Mesodermal cell (in vitro differentiated cells): ENCODE results near the gene CTDSPL.
A peak's percentile ranks its signal among the peaks of the same experiment; 100 is the strongest.

Source experiments
- H3K27ac ChIP-seq: 2 replicates; pipeline ENCODE4 v1.7.0; 2013; ENCODE audit warnings: mild to moderate bottlenecking, low read depth, low read length, moderate library complexity; ENCODE audit not compliant: severe bottlenecking
- H3K36me3 ChIP-seq: 2 replicates; pipeline ENCODE4 v1.7.1; 2013; ENCODE audit warnings: mild to moderate bottlenecking, low read length, moderate library complexity; ENCODE audit not compliant: control insufficient read depth, insufficient read depth
- H3K4me1 ChIP-seq: one replicate; pipeline ENCODE4 v1.7.1; 2013; ENCODE audit warnings: mild to moderate bottlenecking, low read length; ENCODE audit not compliant: insufficient read depth, control insufficient read depth, poor library complexity, severe bottlenecking
- H3K4me3 ChIP-seq: 2 replicates; pipeline ENCODE4 v1.7.0; 2013; ENCODE audit warnings: low read length, control low read depth, mild to moderate bottlenecking; ENCODE audit not compliant: insufficient read depth, poor library complexity, severe bottlenecking; ENCODE audit errors: extremely low read depth
- H3K9me3 ChIP-seq: 2 replicates; pipeline ENCODE4 v1.7.1; 2013; ENCODE audit warnings: mild to moderate bottlenecking, low read length, moderate library complexity; ENCODE audit not compliant: control insufficient read depth
- WGBS, 2 experiments: methylation state at CpG; one replicate each; pipeline ENCODE4 v1.1.5; 2013; ENCODE audit warnings: missing lambda C conversion rate in 2 of 2; ENCODE audit not compliant: insufficient coverage in 2 of 2; 5-methylcytosine and 5-hydroxymethylcytosine counted together

The CTDSPL gene

DNA sequence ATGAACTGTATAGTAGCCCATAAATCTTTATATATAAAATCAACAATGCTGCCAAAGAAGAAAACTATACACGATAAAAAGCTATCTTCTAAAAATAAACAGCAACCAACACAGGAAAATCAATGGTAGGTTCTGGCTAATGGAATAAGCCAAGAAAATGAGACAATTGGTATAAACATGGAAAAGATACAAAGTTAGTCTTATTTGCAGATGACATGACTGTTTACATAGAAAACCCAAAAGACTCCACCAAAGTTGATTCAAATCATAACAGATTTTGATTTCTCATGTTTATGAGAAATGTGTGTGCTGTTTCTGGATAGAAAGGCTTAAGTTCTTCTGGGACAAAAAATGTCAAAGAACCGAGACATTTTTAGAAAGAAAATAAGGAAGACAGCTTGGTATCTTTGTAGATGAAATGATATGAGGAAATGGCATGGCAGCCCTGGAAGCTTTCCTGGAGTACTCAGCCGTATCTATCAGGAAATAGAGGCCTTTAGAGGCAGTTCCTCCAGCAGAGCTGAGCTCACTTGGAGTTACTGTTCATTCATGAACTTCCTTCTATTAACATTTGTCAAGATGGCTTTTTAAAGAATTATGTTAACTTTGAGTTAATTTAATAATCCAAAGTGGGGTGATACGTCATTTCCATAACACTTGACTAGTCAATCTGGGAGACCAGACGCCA, 92.2 kb downstream of the CTDSPL start:
- H3K36me3 ChIP-seq: peaks cover 60% of the 10 kb centered on the region
- 86 to 96% methylated on average over 4 of the region's 5 CpGs for WGBS, 2 experiments
- H3K4me3 ChIP-seq: no peak overlapping the region
- H3K4me1 ChIP-seq: peaks cover 7% of the 10 kb centered on the region
- no peak overlapping the region for H3K27ac ChIP-seq
- H3K9me3 ChIP-seq: peaks cover 6% of the 10 kb centered on the region

DNA sequence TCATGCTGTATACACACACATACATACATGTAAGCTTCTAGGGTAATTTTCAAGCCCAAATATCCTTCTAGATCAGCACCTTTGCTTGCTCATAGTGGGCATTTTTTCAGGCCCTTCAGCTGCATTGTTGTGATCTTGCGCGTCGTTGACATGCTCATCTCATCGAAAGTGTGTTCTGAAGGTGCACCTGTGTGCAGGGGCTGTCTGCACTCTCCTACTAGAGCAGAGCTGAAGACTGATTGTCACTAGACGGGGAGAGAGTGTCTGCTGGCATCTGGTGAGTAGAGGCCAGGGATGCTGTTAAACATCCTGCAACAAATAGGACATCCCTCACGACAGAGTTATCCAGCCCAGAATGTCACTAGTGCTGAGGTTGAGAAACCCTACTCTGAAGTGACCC, 93.2 kb downstream of the CTDSPL start:
- Histone ChIP-seq H3K36me3 (peaks cover 61% of the 10 kb centered on the region), H3K4me1 (peaks cover 7% of the 10 kb centered on the region), H3K4me3 (no peak overlapping the region), H3K27ac (no peak overlapping the region), H3K9me3 (peaks cover 6% of the 10 kb centered on the region)
- 98 to 99% methylated on average over 6 of the region's 6 CpGs for WGBS, 2 experiments

DNA sequence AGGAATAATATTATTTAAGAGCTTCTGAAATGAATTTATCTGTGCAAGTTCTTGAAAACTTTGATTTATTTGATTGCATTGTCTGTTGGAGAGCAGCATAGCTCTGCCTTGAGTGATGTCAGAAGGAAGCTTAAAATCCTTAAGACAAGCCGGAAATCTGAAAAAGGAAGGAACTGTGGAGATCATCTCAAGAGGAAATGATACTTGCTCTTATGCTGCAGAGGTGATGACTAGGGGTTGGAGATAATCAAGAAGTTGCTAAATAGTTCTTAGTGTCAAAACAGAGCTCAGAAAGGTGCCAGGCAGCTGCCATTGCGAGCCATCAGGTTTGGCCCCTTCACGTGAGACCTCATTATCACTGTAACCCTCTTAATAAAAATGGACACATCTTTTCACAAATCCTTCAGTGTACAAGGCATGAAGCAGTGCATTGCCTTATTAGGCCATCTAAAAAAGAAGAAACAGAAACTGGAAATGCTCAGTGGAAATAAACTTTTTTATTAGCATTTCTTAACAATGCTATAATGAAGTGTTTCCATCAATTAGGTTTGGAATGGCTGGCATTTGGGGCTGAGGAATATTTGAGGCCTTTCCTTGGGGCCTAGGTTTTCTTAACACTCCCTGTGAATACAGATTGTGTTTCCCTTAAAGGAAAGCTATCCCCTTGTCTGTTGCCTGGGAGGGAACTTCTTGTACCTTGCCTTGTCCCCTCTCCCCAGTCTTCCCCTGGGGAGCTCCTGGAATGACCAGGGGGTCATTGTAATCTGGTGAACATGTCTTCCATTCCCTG, 94.4 kb downstream of the CTDSPL start:
- H3K36me3 ChIP-seq: peaks cover 54% of the 10 kb centered on the region
- no peak overlapping the region for H3K27ac ChIP-seq
- peaks cover 6% of the 10 kb centered on the region for H3K9me3 ChIP-seq
- 75 to 78% methylated on average over 3 of the region's 3 CpGs for whole genome bisulfite sequencing, 2 experiments
- H3K4me1 ChIP-seq: peaks cover 7% of the 10 kb centered on the region
- H3K4me3 ChIP-seq: no peak overlapping the region

DNA sequence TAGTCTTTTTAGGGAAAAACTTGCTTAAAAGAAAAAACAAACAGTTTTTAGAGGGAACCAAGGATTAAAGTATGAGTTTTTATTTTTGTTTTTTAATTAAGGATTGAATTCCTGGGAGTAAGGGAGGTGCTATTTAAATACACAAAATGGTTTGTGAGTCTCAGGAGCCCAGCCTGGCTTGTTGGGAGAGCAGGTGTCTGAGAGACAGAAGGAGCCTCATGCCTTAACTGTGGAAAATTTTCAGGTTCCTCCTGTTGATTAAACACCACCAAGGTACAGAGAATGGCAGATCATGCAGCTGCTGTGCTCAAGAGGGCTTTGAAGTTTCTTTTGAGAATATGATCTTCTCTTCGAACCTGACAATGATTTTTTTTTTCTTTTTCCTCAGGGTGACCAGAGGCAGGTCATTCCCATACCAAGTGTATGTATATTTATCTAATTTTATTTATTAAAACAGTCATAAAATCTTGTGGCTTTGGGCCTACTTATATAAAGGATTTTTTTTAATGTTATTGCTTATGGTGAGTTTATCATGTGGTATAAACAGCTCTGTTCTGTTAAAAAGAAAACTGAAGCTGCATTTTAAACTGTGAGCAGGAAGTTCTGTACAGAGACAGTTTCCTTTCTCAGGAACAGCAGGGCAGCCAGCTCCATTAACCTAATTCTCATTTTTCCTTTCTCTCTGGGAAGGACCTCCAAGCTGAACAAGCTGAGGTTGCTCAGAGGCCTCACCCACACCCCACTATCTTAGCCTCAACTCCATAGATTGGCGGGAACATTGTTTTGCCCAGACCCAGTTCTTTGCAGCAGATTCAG, 95.3 kb downstream of the CTDSPL start:
- no peak overlapping the region for H3K4me3 ChIP-seq
- H3K4me1 ChIP-seq: peaks cover 11% of the 10 kb centered on the region
- H3K36me3 ChIP-seq: peaks cover 49% of the 10 kb centered on the region
- H3K9me3 ChIP-seq: peaks cover 6% of the 10 kb centered on the region
- no peak overlapping the region for H3K27ac ChIP-seq
- 100% methylated on average over 1 of the region's 2 CpGs for WGBS, 2 experiments

DNA sequence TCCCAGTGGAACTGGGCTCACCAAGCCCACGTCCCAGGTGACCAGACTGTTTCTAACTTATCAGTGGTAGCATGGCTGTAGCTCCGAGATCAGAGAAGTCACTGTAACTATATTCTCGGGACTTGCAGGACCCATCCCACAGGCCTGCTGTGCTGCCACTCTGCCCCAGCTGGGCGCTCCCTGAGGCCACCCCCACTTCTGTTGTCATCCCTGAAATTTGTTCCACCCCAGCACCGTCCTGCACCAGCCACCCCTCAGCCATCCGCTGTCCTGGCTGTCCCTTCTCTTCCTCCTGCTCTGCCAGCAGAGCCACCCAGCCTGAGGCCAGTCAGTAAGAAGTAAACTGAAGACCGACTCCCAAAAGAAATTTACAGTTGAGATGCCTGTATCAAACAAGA, 95.9 kb downstream of the CTDSPL start:
- no peak overlapping the region for H3K27ac ChIP-seq
- no peak overlapping the region for H3K4me3 ChIP-seq
- H3K4me1 ChIP-seq: peaks cover 17% of the 10 kb centered on the region
- peaks cover 43% of the 10 kb centered on the region for H3K36me3 ChIP-seq
- peaks cover 1% of the 10 kb centered on the region for H3K9me3 ChIP-seq
- WGBS, 2 experiments: 92 to 97% methylated on average over 4 to 7 of the region's 7 CpGs

DNA sequence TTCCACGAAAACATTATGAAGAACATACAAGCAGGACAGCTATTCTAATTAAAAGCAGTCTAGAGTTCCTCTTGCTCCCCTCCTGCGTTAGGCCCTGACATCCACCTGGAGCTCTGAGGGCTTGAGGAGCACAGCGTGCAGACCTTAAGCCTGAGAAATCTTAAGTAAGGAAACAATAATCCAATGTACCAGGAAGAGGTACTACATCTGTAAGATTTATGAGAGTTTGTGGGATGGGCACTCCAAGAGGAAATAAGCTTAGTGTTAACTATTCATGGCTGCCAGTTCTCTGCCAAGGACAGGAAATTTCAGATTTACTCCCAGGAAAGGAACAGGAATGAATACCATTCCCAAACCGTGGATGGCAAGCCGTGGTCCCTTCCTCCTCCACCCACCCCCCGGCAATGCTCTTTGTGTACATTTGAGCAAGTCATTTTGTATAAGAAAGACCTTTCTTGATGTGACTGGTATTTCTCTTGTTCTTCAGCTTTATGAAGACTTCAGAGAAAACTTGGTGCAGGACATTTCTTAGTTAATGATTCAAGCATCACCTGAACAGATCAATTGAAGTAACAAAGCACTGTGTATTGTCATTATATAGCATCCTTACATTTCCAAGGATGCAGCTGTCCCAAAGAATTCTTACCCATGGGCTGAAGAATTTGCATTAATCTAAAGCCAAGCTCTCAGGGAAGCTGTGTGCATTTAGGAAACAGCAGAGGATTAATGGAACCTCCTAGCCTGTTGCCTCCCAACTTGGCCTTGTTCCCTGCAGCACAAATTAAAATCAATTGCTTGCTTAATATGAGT, 100.1 kb downstream of the CTDSPL start:
- peaks cover 19% of the 10 kb centered on the region for H3K4me1 ChIP-seq
- H3K36me3 ChIP-seq: peaks cover 28% of the 10 kb centered on the region
- peak overlapping the region; percentile 43 for H3K27ac ChIP-seq
- H3K9me3 ChIP-seq: no peaks in the 10 kb centered on the region
- 65 to 92% methylated on average over 2 to 3 of the region's 6 CpGs for WGBS, 2 experiments
- H3K4me3 ChIP-seq: no peak overlapping the region

DNA sequence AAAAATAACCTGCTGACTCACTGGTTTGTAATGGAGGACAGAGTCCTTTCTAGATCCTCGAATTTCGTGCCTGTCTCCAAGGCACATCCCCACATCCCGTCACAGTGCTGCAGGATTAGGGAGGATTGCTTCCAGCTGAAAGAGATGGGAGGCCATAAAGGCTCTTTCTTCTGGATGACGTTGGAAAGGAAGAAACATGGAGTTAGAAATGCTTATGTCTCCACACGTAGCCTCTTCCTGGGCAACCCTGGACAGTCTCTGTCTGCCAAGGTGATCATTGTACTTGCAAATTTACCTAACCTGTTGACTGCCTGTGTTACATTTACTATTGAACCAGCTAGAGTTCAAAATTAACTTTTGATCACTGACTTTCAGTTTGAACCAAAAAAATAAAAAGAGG, 101.3 kb downstream of the CTDSPL start:
- no peaks in the 10 kb centered on the region for H3K9me3 ChIP-seq
- no peak overlapping the region for H3K27ac ChIP-seq
- peaks cover 24% of the 10 kb centered on the region for H3K36me3 ChIP-seq
- 88 to 100% methylated on average over 1 of the region's 5 CpGs for WGBS, 2 experiments
- peaks cover 14% of the 10 kb centered on the region for H3K4me1 ChIP-seq
- no peak overlapping the region for H3K4me3 ChIP-seq

DNA sequence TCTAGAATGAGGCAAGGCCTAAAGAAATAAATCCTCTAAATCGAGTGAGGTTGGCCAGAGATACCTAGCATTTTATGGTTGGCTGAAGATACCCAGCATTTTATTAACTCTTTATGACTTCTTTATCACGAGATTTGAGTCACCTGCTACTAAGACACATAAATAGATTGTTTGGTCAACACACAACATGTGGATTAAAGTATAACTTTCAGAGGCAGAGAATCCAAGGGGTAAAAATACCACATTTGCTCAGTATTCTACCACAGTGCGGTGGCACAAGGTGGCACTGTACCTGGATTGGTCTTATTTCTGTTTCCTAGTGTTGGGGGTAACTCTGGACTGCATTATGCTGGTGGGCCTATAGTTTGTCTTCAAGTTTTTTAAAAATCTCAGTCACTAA, 102.0 kb downstream of the CTDSPL start:
- peaks cover 14% of the 10 kb centered on the region for H3K4me1 ChIP-seq
- H3K27ac ChIP-seq: no peak overlapping the region
- WGBS, 2 experiments: 86 to 97% methylated on average over 2 to 3 of the region's 3 CpGs
- no peak overlapping the region for H3K4me3 ChIP-seq
- H3K36me3 ChIP-seq: peaks cover 26% of the 10 kb centered on the region
- H3K9me3 ChIP-seq: no peaks in the 10 kb centered on the region

DNA sequence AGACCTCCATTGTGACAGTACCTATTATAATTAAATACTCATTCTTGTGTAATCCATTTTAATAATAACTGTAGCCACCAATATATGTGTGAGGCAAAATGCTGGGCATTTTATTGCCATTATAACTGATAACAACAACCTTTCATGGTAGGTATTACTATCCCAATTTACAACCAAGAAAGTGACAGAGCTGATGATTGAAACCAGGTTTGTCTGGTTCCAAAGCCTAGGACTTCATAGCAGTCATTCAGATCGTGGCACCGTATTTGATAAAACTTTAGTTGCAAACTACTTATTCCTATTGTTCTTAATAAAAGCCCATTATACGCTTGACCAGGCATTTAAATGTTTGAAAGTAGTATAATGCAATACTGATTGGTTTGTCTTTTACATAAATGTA, 102.5 kb downstream of the CTDSPL start:
- H3K27ac ChIP-seq: no peak overlapping the region
- no peak overlapping the region for H3K4me3 ChIP-seq
- peaks cover 26% of the 10 kb centered on the region for H3K36me3 ChIP-seq
- H3K9me3 ChIP-seq: no peaks in the 10 kb centered on the region
- WGBS, 2 experiments: no CpG with 5 or more reads among the region's 3 CpGs
- H3K4me1 ChIP-seq: peaks cover 14% of the 10 kb centered on the region

DNA sequence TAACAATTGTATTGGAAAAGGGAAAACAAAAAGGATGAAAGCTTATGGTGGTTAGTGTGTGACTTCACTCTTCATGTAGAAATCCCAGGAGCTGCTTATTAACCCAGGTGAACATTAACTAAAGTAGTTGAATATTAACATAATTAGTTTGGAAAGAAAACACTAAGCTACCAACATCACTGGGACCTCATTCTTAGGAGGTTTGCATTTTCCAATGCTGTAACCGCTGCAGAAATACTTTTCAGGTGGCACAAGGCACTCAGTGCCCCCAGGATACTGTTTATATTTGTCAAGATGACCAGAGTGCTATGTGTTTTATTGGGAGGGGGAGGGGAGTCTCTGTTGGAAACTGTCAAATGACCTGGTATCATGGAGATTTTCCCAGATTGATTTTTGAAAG, 103.0 kb downstream of the CTDSPL start:
- WGBS, 2 experiments: 91% methylated on average over 1 of the region's 1 CpG; no CpG with 5 or more reads in 1 of the 2 experiments
- H3K4me1 ChIP-seq: peaks cover 14% of the 10 kb centered on the region
- H3K36me3 ChIP-seq: peaks cover 30% of the 10 kb centered on the region
- H3K27ac ChIP-seq: no peak overlapping the region
- H3K9me3 ChIP-seq: no peaks in the 10 kb centered on the region
- H3K4me3 ChIP-seq: no peak overlapping the region
